ENCODE measurements around the gene MLYCD. TPM values are rescaled to one million over a fixed set of nuclear protein-coding genes. Genes with fewer than 3 reads are reported as not detected.

The MLYCD gene
- total and polyA plus RNA-seq, 7 donors: 8.3 to 21.6 (median 14.7) TPM

DNA sequence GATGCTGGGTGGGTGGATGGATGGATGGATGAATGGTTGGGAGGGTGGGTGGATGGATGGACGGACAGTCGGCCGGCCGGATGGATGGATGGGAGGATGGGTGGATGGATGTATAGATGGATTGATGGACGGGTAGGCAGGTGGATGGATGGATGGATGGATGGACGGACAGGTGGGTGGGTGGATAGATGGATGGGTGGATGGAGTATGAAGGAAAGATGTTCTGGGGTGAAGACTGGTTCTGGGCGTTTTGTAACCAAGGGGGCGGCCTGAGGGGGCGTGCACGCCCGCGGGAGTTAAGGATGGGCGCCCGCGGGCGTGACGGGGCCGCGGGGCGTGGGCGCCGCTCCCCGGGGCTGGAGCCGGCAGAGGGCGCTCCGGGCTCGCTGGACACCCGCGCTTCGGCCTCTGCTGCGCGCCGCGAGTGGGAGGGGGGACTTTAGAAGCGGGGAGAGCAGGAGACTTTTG, 69.0 kb downstream of the MLYCD start, which contains the start of gene NECAB2:
Gene NECAB2, plus strand, starts transcription at position 407 of the 468 bp plus-strand sequence. CDS start 405 bp downstream, outside the sequence.
- Histone ChIP-seq H3K36me3 (ENCODE audit: insufficient read depth in 1 of 2, low read depth in 1 of 2) (peaks cover 4 to 36% of the 10 kb centered on the region in 2 donors), H3K4me3 (peak within 1 kb of the TSS; percentile 48), H3K27me3 (ENCODE audit: insufficient read depth in 3 of 3, low read length in 2 of 3) (no peaks in the 10 kb centered on the region), H3K27ac (no peak within 1 kb of the TSS), H3K4me1 (no peaks in the 10 kb centered on the region), H3K9me3 (no peaks in the 10 kb centered on the region)
- intact Hi-C loops (cut with DNase I): loop anchor here (5.0 to 10.0 kb wide), 3 partner anchors 74 to 217 kb away; partner anchors contain the start of genes SLC38A8 (in 1 of the 2) and TAF1C (in 1 of the 2)
- ATAC-seq: peak in 3 of 4 donors; percentile 39 to 68 (median 65)
- TF ChIP-seq, protein P1, sequence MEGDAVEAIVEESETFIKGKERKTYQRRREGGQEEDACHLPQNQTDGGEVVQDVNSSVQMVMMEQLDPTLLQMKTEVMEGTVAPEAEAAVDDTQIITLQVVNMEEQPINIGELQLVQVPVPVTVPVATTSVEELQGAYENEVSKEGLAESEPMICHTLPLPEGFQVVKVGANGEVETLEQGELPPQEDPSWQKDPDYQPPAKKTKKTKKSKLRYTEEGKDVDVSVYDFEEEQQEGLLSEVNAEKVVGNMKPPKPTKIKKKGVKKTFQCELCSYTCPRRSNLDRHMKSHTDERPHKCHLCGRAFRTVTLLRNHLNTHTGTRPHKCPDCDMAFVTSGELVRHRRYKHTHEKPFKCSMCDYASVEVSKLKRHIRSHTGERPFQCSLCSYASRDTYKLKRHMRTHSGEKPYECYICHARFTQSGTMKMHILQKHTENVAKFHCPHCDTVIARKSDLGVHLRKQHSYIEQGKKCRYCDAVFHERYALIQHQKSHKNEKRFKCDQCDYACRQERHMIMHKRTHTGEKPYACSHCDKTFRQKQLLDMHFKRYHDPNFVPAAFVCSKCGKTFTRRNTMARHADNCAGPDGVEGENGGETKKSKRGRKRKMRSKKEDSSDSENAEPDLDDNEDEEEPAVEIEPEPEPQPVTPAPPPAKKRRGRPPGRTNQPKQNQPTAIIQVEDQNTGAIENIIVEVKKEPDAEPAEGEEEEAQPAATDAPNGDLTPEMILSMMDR (IDR thresholded peaks at IDR 0.05): peak; percentile 64
- WGBS, 3 donors: 9 to 19% (median 18%) methylated on average over 15 to 35 of the region's 35 CpGs
- DNase-seq: peak; percentile 60 to 73

DNA sequence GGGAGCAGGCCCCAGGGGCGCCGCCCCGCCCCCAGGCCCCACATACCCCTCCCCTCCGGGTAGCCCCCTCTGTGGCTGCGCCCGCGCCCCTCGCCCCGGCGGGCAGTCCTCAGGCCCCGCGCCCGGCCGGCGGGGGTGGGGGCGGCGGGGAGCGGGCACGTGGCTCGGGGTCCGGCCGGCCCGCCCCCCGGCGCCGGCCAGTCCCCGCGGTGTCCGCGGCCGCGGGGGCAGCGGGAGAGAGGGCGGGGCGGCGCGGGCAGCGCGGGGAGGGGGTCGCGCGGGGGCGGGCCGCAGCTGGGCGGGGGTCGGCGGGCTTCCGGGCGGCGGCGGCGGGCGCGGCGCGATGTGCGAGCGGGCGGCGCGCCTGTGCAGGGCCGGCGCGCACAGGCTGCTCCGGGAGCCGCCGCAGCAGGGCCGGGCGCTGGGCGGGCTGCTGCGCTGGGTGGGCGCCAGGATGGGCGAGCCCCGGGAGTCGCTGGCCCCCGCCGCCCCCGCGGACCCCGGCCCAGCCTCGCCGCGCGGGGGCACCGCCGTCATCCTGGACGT, 69.5 kb downstream of the MLYCD start:
- H3K9me3 ChIP-seq: no peaks in the 10 kb centered on the region
- H3K4me1 ChIP-seq: no peaks in the 10 kb centered on the region
- DNase-seq (no peak), ATAC-seq (no peak)
- H3K27me3 ChIP-seq (ENCODE audit: insufficient read depth in 3 of 3, low read length in 2 of 3): no peaks in the 10 kb centered on the region
- 0 to 3% (median 2%) methylated on average over 2 to 87 of the region's 87 CpGs for WGBS, 3 donors
- peaks cover 4 to 31% of the 10 kb centered on the region in 2 donors for H3K36me3 ChIP-seq (ENCODE audit: insufficient read depth in 1 of 2, low read depth in 1 of 2)
- peak overlapping the region; percentile 48 for H3K4me3 ChIP-seq
- intact Hi-C loops (cut with DNase I): loop anchor here (5.0 to 10.0 kb wide), 3 partner anchors 74 to 216 kb away; partner anchors contain the start of genes SLC38A8 (in 1 of the 2) and TAF1C (in 1 of the 2)
- TF ChIP-seq, protein P1 (IDR thresholded peaks at IDR 0.05): no peak
- no peak overlapping the region for H3K27ac ChIP-seq

DNA sequence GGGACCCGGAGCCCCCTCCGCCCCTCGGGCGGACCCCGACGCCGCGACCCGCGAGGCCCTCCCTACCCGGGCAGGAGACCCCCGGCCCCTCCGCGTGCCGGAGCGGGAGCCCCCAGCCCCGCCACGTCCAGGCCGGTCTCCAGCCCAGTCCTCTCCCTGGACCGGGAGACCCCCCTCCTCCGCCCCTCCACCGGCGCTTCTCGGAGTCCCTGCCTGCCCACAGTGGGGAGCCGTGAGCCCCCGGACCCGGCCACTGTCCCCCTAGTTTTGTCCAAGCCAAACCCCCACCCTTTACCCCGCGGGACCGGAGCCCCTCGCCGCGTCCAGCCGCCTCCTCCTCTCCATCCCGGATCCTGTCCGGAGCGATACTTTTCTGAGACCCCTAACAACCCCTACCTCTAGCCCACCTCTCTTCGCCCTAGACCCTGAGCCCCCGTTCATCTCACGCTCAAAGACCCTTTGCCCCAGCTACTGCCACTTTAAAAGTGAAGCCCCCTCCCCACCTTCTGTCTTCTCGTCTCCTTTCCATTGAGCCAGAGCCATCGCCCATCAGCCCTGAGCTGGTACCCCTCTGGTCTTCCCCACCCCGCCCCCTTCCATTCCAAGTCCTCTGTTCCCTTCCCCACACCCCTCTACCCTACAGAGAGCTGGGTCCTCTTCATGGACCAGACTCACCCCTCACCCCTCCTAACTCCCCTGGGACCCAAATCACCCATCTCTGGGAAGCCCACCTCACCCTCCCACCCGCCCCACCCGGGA, 70.2 kb downstream of the MLYCD start:
- ATAC-seq: no peak
- Histone ChIP-seq H3K9me3 (no peaks in the 10 kb centered on the region), H3K4me3 (no peak overlapping the region), H3K27ac (no peak overlapping the region), H3K4me1 (no peaks in the 10 kb centered on the region), H3K36me3 (ENCODE audit: insufficient read depth in 1 of 2, low read depth in 1 of 2) (peaks cover 4 to 24% of the 10 kb centered on the region in 2 donors), H3K27me3 (ENCODE audit: insufficient read depth in 3 of 3, low read length in 2 of 3) (no peaks in the 10 kb centered on the region)
- intact Hi-C loops (cut with DNase I): loop anchor here (5.0 to 10.0 kb wide), 3 partner anchors 73 to 216 kb away; partner anchors contain the start of genes SLC38A8 (in 1 of the 2) and TAF1C (in 1 of the 2)
- TF ChIP-seq, protein P1 (IDR thresholded peaks at IDR 0.05): no peak
- WGBS, 3 donors: 13 to 21% (median 14%) methylated on average over 18 to 45 of the region's 45 CpGs
- no peak for DNase-seq

DNA sequence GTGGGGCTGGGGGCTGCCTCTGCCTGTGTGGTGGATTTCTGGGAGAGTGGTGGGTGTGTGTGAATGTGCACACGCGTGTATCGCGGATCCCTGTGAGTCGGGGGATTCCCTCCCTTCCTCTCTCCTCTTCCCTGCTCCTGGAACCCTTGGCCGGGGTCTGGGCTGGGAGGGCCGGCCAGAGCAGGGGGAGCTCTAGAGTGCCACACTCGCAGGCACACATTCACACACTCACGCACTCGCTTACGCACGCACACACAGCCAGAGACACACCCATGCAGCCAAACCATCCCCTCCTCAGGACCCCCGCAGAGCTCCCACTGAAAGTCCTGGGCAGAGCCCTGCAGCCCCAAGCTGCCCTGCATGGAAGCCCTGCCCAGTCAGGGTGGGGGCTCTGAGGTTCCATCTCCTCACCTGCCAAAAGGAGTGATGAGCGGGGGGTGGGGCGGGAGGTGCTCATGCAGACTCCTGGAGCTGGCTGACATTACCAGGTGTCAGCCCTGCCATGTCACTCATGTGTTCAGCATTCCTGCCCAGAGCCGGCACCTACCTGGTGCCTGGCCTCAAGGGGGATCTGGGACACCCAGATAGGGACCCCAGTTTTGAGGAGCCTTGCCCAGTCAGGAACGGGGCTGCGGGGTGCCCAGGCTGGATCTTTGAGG, 71.0 kb downstream of the MLYCD start:
- ATAC-seq (no peak), DNase-seq (no peak)
- Histone ChIP-seq H3K36me3 (ENCODE audit: insufficient read depth in 1 of 2, low read depth in 1 of 2) (peaks cover 4 to 16% of the 10 kb centered on the region in 2 donors), H3K4me1 (no peaks in the 10 kb centered on the region), H3K27me3 (ENCODE audit: insufficient read depth in 3 of 3, low read length in 2 of 3) (no peaks in the 10 kb centered on the region), H3K9me3 (no peaks in the 10 kb centered on the region), H3K27ac (no peak overlapping the region), H3K4me3 (no peak overlapping the region)
- WGBS, 3 donors: 65% methylated on average over 17 to 18 of the region's 18 CpGs
- intact Hi-C loops (cut with DNase I): loop anchor here (5.0 to 10.0 kb wide), 3 partner anchors 72 to 215 kb away; partner anchors contain the start of genes SLC38A8 (in 1 of the 2) and TAF1C (in 1 of the 2)
- TF ChIP-seq, protein P1 (IDR thresholded peaks at IDR 0.05): no peak
